H1 (cell line): ENCODE measurements around the gene BLVRA. TPM values are rescaled to one million over a fixed set of nuclear protein-coding genes. Genes with fewer than 3 reads are reported as not detected.

Experiments used
- ATF2 ChIP-seq: IDR thresholded peaks from 2 replicates; pipeline ENCODE4 v1.6.1; 2012; ENCODE audit warnings: low read length, inconsistent platforms
- CREB1 ChIP-seq: IDR thresholded peaks from 2 replicates; pipeline ENCODE4 v1.6.1; 2012; ENCODE audit warnings: inconsistent platforms
- EP300 ChIP-seq, 2 experiments: IDR thresholded peaks; 1 replicate in 1 of 2; 2 replicates in 1 of 2; pipeline ENCODE4 v1.6.1; 2011 to 2012; ENCODE audit warnings: low read depth in 2 of 2, low read length in 2 of 2, mild to moderate bottlenecking in 2 of 2, borderline replicate concordance in 1 of 2, inconsistent platforms in 1 of 2, moderate library complexity in 1 of 2
- PHF8 ChIP-seq: fragments of 200-600 bp; sonication (generic); conservative IDR thresholded peaks from 2 replicates; pipeline ENCODE4 v1.7.1; 2012; ENCODE audit warnings: low read depth, mild to moderate bottlenecking, inconsistent platforms, low read length, moderate library complexity
- SRF ChIP-seq: IDR thresholded peaks from 2 replicates; pipeline ENCODE4 v1.6.1; 2011; ENCODE audit warnings: mild to moderate bottlenecking, low read depth, low read length, moderate library complexity
- polyA plus RNA-seq, 7 experiments: library from polyadenylated mRNA; depleted of rRNA in 3 of 7; stranded (reverse) in 5 of 7; unstranded in 2 of 7; fragments of >200 nt in 5 of 7; fragments of 200-250 nt in 2 of 7; gene quantifications; 1 replicate in 5 of 7; 2 replicates in 1 of 7; 4 replicates in 1 of 7; pipeline versions ENCODE4 v1.2.1 to v1.2.3, GENCODE V29; 2011 to 2013; ENCODE audit warnings: missing spikeins in 2 of 7, mixed read lengths in 2 of 7
- total RNA-seq: library from RNA; stranded (reverse); fragmentation: NEBNext Ultra II Directional; extraction: Animal tissue kit (Norgen Biotek cat#: 25700); gene quantifications from 2 replicates; pipeline ENCODE4 v1.2.1, GENCODE V29; 2021

Gene BLVRA
- total and polyA plus RNA-seq, 2 of the 8 experiments (the other 6 are each of a cell fraction or from before 2014, with no cell fraction given), result 16.1 to 37.1 TPM

GRCh38 chr7:43723007-43723341 is 35.5 kb upstream of the BLVRA start (continued):
- TF ChIP-seq ATF2 (no peak), CREB1 (no peak), EP300 (IDR thresholded peaks at IDR 0.05; ENCODE audit: borderline replicate concordance in 1 of 2, low read depth in 2 of 2, low read length in 2 of 2) (no peak), SRF (no peak), PHF8 (no peak)
- TF ChIP-seq, all 59 proteins: peak for 0
